Stimulated activated CD4-positive, alpha-beta T cell treated with anti-CD3 and anti-CD28 coated beads, TNF-alpha, amount 100 ng/mL, for 48 hours (primary cell): Measurements from ENCODE around the gene HOXA10.
A peak's percentile ranks its signal among the peaks of the same experiment; 100 is the strongest.

Experiments
- DNase-seq, 3 donors: peaks; one replicate each; pipeline ENCODE4 v3.0.0-alpha.2; 2020; ENCODE audit warnings: low read depth in 3 of 3

HOXA10 gene

DNA sequence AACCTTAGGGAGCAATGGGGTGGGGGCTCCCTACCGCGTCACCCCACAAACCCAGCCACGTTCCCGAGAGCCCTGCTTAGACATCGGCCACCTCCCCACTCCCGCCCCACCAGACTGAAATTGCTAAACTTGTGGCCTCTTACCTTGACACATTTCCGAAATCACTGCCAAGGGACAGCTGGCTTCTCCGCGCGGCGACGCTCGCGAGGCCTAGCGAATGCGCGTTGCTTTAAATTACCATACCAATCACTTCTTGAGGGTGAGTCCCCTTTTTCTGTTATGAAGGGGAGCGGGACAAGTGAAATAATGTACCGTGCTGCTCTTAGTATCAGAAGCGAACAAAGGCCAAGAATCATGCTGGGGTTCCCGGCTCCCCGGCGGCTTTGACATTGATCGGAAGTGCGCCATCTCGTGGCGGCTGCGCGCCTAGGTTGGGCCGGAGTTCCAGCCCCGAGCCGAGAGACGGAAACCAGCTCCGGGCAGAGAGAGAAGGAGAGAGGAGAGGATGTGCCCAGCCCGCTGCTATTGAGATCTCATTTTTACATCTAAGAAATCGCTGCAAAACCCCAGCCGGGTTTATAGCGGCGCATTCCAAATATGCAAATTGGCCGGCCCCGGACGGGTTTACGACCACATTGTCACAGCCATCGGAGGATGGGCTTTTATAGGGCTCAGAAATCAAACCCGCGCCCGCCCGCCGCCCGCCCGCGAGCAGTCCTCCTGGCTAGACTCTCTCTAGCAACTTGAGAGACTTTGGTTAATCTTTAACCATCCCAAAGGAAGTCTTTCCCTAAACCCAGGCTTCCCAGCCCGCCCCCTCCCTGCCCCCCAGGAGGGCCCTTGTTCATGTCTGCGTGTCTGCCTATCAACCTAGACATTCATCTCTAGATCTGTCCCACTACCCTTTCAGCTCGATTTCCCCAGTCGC lies 5.6 kb upstream of the HOXA10 start:
- DNase-seq, result peak in 2 of 3 donors; percentile 51 to 58

DNA sequence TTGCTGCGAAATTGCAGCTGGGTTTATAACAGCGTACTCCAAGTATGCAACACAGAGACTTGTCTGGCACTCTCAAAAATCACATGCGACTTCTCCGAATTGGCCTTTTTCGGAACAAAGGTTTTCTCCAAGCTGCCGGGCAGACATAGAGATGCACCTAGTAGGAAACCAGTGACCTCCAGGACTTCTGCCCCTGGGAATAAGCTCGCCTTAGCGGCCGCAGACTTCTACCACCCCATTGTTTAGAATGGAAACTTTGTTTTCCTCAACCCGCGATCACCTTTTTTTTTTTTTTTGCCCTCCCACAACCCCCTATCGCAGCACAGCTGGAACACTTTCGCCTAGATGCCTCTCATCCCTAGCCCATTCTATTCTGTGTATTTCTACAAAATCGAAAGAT lies 4.9 kb upstream of the HOXA10 start:
- no peak for DNase-seq

DNA sequence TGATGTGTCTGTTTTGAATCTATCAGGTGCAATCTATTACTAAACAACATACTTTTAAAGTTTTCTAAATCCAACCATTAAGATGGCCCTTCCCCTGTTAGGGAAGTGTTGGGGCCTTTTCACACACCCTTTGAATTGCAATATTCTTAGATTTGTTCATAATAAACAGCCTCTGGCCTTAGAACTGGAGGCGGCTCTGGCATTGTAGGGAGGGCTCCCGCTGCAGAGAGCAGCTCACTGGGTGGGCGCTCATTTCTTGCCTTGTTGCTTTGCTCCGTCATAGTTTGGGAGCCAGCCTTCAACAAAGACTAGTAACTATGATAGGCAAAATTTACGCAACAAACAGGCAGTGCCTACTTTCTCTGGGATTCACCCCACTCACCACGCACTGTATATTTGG lies 4.2 kb upstream of the HOXA10 start:
- no peak for DNase-seq

DNA sequence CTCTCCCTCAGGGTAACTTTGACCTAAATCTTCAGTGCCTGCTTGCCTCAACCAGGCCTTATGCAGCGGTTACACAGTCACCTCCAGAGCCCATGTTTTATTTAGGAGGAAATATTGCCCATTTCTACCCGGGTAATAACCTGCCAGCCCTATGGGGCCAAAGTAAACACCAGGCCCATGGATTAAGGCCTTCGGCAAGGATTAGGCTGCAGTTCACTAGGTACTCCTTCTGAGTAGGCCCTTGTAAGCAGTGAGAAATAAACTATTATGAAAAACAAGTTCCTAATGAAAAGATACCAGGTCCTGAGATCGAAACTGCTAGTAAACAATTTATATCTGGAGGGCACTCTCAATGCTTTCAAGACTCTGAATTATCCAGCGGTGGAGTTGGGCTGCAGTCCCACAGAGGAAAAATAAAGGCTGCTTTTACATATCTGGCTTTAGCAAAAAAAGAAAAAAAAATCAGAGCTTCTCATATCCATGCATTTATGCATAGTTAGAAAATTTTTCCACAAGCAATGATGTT lies 3.7 kb upstream of the HOXA10 start:
- no peak for DNase-seq

DNA sequence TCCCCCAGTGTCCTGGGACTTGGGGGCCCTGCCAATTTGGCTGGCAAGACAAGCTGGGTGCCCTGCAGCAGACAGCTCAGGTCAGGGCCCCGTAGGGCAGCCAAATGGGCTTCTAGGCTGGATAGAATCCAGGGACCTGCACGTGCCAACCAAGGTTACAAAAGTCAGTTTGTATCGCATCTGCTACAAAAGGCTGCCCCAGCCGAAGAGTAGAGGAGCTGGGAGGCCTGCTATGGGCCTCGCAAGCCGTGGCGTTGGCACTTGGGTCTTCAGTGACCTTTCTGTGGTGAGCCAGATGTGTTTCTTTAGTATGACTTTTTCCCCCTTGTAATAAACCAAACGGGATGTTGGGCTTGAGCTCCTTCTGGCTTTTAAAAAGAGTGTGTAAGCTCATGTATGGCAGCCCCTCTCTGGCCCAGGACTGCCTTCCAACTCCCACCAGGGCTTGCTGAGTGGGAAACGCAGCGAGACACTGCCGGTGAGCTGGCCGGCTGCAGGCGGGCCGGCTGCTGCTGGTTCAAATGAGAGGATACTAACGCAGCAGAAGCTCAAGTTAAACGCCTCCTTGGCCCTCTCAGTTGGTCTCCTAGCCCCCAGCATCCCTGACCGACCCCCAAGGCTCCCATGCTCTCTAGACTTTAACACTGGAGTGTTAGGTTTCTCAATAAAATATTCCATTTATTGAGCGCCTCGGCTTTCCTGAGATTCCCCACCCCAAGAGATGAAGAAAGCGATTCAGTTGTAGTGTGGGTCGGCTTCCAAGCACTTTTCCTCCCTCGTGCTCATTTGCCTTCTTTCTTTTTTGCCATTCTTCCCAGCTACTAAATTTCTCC lies 3.1 kb upstream of the HOXA10 start:
- no peak for DNase-seq

DNA sequence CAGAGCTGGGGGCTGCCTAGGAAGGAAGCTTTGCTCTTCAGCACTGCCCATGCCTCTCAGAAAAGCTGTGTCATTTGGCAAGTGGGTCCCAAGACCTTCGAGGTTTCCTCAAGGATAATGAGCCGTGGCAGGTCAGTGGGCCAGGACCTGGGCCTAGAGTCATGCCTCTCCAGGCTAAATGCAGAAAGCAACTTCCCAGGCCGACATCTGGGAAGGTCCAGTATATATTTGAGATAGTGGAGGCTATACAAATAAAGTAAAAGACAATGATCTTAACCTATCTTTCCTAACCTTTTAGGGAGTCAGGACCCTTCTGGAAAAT lies 2.4 kb upstream of the HOXA10 start:
- DNase-seq, result no peak

DNA sequence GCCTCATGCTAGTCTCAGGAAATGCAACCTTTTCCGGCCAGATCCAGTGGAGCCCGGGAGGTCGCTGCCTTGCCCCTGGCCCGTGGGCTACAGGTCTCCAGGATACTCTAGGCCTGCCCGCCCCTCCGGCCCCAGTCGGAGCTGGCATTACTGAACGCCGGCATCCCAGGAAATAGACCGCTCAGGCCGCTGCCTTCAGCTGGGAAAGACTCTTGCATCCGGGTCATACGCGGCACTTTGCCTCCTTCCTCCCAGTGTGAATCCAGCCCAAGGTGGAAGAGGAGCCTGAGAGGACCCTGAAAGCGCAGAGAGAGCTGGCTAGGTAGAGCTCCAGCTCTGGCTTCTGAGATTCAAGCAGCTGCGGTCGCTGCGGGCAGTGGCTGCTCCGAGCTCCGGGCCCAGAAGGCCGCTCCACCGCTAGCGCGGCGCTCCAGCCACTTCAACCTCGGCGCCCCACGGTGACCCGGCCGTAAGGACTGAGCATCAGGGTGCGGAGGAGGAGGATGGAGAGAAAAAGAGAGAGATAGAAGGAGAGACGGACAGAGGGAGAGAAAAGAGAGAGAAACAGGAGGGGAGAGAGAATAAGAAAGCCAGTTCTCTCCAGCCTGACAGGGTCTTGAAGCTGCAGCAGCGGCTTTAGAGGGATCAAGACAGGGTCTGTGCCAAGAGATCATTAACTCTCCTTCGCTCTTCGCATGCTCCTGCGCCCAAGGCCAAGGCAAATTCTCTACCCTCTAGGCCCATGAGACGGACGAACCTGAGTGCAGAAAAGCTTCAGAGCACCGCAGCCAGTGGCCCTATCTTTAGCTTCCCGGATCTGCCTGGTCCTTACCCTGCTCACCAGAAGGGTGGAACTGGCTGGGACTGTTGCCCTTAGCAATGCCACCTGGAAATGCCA lies 1.8 kb upstream of the HOXA10 start:
- no peak for DNase-seq

DNA sequence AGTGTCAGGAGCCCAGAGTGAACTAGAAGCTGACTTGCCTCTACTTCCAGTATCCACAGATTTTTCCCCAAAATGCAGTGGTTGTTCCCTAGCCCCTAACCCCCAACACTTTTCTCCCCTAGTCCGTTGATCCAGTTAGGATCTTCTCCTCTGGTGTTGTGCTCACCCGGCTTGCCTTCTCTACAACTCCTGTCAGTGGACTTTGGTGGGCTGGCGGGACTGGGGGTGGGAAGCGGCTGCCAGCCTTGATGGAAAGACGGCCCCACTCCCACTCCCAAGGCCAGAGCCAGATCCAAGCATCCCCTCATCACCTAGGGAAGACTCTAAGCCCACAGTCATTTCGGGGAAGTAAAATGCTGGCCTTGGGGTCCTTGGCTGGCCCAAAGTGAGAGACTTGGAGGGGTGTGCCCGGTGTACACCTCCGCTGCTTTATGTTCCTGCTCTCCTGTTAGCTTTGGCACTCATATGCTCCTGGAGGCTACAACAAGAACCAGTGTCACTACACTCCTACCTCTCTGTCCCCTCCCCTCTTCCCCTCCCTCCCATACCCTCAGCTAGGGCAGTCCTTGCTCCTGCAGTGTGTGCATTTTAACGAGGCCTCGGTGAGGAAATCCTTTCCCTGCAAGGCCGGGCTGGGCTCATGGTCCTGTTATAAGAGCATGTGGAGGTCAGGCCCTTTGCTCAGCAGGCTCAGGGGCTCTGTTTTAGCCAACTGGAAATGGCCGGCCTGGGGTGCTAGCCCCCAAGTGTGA lies 930 bp upstream of the HOXA10 start:
- DNase-seq, result no peak

DNA sequence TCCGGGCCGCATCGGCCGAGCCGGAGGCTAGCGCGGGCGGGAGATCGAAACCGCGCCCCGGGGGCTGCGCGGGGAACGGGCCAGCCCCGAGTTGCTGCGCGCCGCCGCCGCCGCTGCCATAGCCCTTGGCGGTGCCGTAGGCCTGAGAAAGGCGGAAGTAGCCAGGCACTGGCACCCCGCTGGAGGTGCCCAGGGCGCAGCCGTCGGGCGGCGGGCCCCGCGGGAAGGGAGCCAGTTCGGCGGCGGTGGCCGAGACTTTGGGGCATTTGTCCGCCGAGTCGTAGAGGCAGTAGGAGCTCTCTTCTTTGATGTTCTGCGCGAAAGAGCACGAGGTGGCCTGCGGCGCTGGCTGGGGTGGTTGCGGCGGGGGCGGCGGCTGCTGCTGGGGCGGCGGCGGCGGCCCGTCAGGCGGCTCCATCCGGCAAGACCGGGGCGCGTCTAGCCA lies 587 bp downstream of the HOXA10 start:
- no peak for DNase-seq

DNA sequence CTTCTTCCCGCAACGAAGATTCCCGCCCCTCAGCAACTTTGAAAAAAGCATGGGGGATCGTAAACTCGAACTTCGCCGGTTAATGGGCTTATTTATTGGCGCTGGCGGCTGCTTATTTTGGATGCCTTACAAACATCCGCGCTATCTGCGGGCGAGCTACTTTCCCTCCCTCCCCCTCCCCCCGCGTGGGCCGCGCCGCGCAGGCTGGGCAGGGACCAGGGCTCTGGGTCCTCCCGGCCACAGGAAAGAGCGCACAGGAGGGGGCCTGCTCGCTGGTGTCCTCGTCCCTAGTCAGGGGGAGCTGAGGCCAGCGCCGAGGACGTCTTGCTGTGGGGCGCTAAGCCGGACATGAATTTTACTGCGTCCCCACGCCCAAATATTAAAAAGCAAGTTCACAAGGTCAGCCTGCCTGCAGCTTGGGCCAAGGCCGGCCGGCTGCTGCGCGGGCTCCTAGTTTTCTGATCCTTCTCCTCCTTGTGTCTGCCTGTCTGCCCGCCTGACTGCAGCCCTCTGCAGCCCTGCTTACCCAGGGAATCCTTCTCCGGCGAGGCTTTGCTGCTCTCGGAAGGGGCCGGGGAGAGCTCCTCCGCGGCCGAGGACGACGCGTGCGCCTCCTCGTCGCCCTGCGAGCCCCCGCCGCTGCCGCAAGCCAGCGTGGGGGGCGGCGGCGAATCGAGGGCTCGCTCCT lies 1.2 kb downstream of the HOXA10 start:
- DNase-seq, result no peak

DNA sequence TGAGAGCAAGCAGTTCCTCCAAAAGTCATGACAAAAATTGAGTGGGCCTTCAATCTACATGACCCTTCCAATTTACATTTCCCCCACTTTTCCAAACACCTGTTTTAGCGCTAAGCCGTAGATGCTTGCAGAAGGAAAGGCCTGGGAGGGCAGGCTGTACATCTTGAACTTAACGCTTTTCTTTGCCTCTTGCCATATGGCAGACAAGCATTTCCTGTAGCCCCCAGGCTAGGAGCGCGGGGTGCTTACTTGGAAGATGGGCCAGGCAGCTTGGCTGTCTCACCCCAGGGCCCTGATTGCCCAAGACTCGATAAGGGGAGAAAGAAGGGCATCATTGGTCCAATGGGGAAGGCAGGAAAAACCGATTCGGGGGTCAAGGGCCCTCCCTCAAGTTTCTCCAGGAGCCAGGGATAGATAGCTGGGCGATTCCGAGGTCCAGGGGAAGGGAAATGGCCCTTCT lies 1.8 kb downstream of the HOXA10 start:
- DNase-seq, result no peak

DNA sequence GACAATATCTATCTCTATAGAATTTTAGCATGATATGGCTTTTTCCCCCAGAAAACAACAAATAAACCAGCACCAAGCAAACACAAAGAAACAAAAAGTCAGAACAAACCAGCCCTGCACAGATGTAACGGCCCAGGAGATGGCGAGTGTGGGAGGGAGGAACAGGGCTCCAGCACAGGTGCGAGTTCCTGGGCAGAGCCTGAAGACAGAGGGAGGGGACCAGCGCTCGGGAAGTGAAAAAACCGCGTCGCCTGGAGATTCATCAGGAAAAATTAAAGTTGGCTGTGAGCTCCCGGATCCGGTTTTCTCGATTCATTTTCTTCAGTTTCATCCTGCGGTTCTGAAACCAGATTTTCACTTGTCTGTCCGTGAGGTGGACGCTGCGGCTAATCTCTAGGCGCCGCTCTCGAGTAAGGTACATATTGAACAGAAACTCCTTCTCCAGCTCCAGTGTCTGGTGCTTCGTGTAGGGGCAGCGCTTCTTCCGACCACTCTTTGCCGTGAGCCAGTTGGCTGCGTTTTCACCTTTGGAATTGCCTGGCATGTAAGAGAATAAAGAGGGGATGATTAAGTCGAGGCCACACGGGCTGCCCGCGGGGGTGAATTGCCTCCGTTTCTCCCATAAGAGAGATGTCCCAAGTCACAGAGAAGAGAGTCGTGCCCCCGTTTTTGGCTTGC lies 2.3 kb downstream of the HOXA10 start:
- DNase-seq, result no peak

DNA sequence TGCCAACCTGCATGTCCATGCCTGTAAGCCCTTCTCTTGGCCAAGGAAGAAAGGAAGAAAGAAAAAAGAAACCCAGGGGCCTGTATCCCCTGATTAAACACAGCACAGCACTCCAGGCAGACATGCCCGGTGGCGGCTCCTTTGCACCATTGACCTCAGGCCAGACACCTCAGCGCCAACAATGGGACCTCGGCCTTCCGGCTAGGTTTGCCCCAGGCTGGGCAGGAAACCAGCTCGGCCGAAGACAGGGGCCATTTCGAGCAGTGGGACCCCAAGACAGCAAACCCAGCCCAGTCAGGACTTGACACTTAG lies 2.8 kb downstream of the HOXA10 start:
- no peak for DNase-seq

DNA sequence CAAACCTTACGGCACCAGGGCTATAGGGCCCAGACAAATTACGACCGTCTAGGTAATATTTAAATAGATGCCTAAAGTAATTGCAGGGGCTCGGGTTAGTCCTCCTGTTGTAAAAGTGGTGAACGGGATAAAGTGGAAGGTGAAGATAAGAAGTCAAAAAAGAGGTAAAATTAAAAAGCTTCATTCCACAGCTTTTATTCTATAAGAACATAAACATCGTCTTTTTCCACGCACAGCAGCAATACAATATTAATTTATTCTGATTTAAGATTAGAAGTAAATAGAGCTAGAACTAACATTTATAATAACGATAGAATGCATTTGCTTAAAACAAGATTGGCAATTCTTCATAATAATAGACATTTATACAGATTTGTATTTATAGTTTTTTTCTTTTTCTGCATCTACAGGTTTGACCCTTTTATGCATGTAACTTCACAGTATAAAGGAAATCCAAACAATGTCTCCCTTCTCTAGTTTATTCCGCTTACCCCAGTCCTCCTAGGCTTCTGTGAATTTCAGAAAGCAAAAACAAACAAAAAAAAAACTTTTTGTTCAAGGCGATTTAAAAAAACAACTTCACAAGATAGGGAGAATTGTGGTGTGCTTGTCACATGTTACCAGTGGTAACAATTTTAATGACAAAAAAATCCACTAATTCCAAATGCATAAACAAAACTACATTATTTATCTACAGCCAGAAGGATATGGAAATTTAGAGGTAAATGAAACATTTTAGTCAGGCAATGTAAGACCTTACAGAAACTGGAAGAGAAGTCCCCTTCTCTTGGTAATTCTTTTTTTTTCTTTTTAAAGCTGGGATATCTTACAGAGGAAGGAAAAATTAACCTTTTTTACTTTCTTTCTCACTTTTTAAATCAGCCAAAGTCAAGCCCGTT lies 3.4 kb downstream of the HOXA10 start:
- no peak for DNase-seq

DNA sequence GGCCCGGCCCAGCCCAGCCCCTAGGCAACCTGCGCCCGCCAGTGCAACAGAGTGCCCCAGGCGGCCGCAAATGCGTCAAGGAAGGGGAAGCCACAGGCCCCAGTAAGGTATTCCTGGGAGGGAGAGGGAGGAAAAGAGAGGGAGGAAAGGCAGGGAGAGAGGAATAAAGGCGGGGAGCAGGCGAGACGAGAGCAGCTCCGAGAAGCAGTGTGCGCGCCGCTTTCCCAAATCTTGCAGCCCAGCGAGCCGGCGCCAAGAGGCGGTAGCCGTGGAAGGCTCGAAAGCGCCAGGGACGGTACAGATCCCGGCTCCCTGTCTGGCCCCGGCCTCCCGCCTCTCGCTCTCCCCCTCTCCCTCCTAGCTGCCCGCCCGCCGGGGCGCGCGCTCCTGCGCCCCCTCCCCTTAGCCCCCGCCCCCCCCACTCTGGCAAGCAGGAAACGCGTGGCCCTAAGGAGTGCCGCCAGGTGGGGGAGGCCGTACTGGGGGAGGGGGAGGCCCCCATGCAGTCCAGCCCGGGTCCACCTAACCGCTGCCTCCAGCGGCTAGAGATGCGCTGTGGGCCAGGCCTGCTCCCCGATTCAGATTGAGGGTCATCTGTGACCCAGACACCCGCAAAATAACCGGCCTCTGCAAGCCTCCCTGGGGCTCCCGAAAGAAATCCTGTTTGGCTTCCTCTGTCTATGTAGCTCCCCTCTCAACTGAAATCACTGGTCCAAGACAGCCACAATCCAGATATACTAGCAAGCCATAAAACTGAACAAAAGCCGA lies 4.3 kb downstream of the HOXA10 start:
- DNase-seq, result no peak

DNA sequence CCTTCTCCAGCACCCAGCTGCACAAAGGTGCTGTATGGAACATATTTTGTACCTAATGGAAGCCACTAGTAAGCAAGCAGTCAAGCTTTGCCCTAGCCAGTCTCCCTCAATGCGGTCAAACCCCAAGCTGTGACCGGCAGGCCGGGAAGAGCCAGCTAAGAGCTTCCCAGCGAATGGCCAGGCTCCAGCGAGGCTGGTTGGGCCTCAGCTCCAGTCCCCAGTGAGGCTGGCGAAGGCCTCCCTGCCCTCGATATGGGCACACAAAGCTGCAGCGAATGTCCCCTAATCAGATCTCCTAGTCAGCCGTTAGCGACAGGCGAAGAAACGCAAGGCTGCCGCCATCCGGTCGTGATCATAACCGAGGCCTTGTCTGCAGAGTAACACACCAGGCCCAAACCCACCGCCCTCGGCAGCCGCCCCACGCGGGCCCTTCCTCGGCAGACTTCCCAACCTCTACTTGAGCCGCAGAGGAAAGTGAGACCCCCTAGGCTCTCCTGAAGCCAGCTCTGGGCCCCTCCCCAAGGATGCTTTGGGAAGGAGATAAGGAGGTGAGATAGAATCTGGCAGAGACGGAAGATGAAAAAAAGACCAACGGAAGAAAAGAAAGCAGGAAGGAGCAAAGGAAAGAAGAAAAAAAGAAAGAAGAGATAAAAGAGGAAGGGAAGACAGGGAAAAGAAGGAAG lies 5.7 kb downstream of the HOXA10 start:
- DNase-seq, result no peak

DNA sequence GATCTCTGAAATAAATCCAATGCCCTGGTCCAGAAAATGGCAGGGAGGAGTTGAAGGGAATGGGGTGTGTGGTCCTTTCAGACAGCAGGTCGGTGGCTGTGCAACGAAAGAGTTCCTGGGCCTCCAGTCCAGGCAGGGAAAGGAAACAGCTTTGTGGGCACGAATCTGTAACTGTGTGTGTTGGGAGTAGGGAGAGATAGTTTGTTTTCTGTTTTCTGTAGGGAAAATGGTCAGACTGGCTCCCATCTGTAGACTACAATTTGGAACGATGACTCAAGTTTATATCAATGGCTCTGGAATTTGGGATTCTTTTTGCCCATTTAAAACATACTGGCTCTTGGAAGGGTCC lies 6.2 kb downstream of the HOXA10 start:
- DNase-seq, result no peak
